K562 (cell line): ENCODE results near the gene NTSR1. TPM values are rescaled to one million over a fixed set of nuclear protein-coding genes. Genes with fewer than 3 reads are reported as not detected.
A peak's percentile ranks its signal among the peaks of the same experiment; 100 is the strongest.

Experiments
- CREB3L1 ChIP-seq: fragments of 450-650 bp; IDR thresholded peaks from 2 replicates; pipeline ENCODE4 v1.6.1; 2014; ENCODE audit warnings: low read depth, mild to moderate bottlenecking, moderate library complexity, borderline replicate concordance
- CTCF ChIP-seq, 3 experiments: IDR thresholded peaks in 2 of 3; conservative IDR thresholded peaks in 1 of 3; 2 replicates each; pipeline ENCODE4 v1.5.1; 2011 to 2012; ENCODE audit warnings: low read length in 3 of 3, mild to moderate bottlenecking in 3 of 3, control low read depth in 2 of 3, improper control_type of control experiment in 1 of 3, inconsistent platforms in 1 of 3, low read depth in 1 of 3, mixed read lengths in 1 of 3, moderate library complexity in 1 of 3; ENCODE audit not compliant: insufficient read depth in 2 of 3
- EZH2 ChIP-seq: IDR thresholded peaks from 2 replicates; pipeline ENCODE4 v1.6.1; 2012; ENCODE audit warnings: low read depth, mild to moderate bottlenecking, inconsistent platforms, low read length, borderline replicate concordance
- FOXA1 ChIP-seq: fragments of 450-650 bp; IDR thresholded peaks from 2 replicates; pipeline ENCODE4 v1.6.1; 2016; ENCODE audit warnings: mild to moderate bottlenecking, borderline replicate concordance
- HDAC6 ChIP-seq: IDR thresholded peaks from 2 replicates; pipeline ENCODE4 v1.6.1; 2012; ENCODE audit warnings: low read depth, mild to moderate bottlenecking, control low read depth, inconsistent platforms, low read length, moderate library complexity
- HIVEP1 ChIP-seq: fragments of 250-450 bp; sonication (Bioruptor Pico); IDR thresholded peaks from 2 replicates; pipeline ENCODE4 v1.4.0; 2020; ENCODE audit warnings: mild to moderate bottlenecking
- KDM2B ChIP-seq: fragments of 250-450 bp; sonication (Bioruptor Pico); IDR thresholded peaks from 2 replicates; pipeline ENCODE4 v1.8.0; 2021; ENCODE audit warnings: mild to moderate bottlenecking, moderate library complexity
- KHSRP ChIP-seq: fragments of 450-650 bp; IDR thresholded peaks from 2 replicates; pipeline ENCODE4 v1.6.1; 2017
- MYC ChIP-seq, 2 experiments: fragments of 250-450 bp in 1 of 2; sonication (Bioruptor Pico) in 1 of 2; IDR thresholded peaks; 2 replicates each; pipeline versions ENCODE4 v1.5.1 to v1.6.1; 2012 to 2021; ENCODE audit warnings: low read depth in 2 of 2, borderline replicate concordance in 1 of 2, improper control_type of control experiment in 1 of 2, low read length in 1 of 2, mild to moderate bottlenecking in 1 of 2, moderate library complexity in 1 of 2
- NEUROD1 ChIP-seq: fragments of 150-350 bp; IDR thresholded peaks from 2 replicates; pipeline ENCODE4 v1.6.1; 2014; ENCODE audit warnings: borderline replicate concordance, low read length, low read depth; ENCODE audit not compliant: partially characterized antibody
- NR2C1 ChIP-seq, 2 experiments: fragments of 450-650 bp; IDR thresholded peaks; 2 replicates each; pipeline ENCODE4 v1.6.1; 2017; ENCODE audit warnings: mild to moderate bottlenecking in 2 of 2, antibody characterized with exemption in 1 of 2, inconsistent platforms in 1 of 2, missing compliant biosample characterization in 1 of 2, missing genetic modification characterization in 1 of 2
- RAD21 ChIP-seq, 2 experiments: fragments of 250-450 bp in 1 of 2; fragments of 450-650 bp in 1 of 2; sonication (Bioruptor Pico) in 1 of 2; formaldehyde crosslinking in 1 of 2; IDR thresholded peaks in 1 of 2; conservative IDR thresholded peaks in 1 of 2; 2 replicates each; pipeline versions ENCODE4 v1.4.0 to v1.8.0; 2020 to 2022; ENCODE audit warnings: mild to moderate bottlenecking in 2 of 2, moderate library complexity in 1 of 2
- RFX1 ChIP-seq: fragments of 450-650 bp; IDR thresholded peaks from 2 replicates; pipeline ENCODE4 v1.6.1; 2016; ENCODE audit warnings: mild to moderate bottlenecking, moderate library complexity
- SMC3 ChIP-seq: conservative IDR thresholded peaks from 2 replicates; pipeline ENCODE4 v1.6.1; 2011; ENCODE audit warnings: low read depth, low read length, improper control_type of control experiment; ENCODE audit not compliant: insufficient read depth
- STAG1 ChIP-seq: sonication (generic); formaldehyde crosslinking; IDR thresholded peaks from 2 replicates; pipeline ENCODE4 v1.5.0; 2020; ENCODE audit warnings: missing genetic modification reagents, borderline replicate concordance
- THRA ChIP-seq: fragments of 450-650 bp; IDR thresholded peaks from 2 replicates; pipeline ENCODE4 v1.6.1; 2017; ENCODE audit warnings: mild to moderate bottlenecking, moderate library complexity
- polyA plus RNA-seq, 8 experiments: library from polyadenylated mRNA; depleted of rRNA in 4 of 8; stranded (reverse) in 5 of 8; unstranded in 3 of 8; fragments of >200 nt; fragmentation: Nextera tagmentation in 2 of 8; fragmentation: Illumina TruSeq in 1 of 8; extraction: Ambion mirVana in 2 of 8; extraction: Trizol in 1 of 8; gene quantifications; 2 replicates each; pipeline versions ENCODE4 v1.2.1 to v1.2.3, GENCODE V29; 2011 to 2014; ENCODE audit warnings: inconsistent platforms in 1 of 8, missing spikeins in 1 of 8
- total RNA-seq, 7 experiments: library from RNA; depleted of rRNA in 6 of 7; stranded (reverse); fragments of >200 nt in 6 of 7; fragmentation: Illumina TruSeq in 2 of 7; extraction: Trizol in 2 of 7; gene quantifications; 2 replicates each; pipeline versions ENCODE4 v1.2.1 to v1.2.3, GENCODE V29; 2011 to 2021; ENCODE audit warnings: low replicate concordance in 1 of 7

Gene NTSR1
- total and polyA plus RNA-seq, 9 of the 15 experiments (the other 6 are each of a cell fraction or from before 2014, with no cell fraction given) = 0.04 to 0.40 (median 0.13) TPM; not detected in 3

GRCh38 chr20:62668441-62669027 lies 40.1 kb upstream of the NTSR1 start (continued):
- peak; percentile 88 for TF ChIP-seq SMC3
- no peak for TF ChIP-seq RFX1
- TF ChIP-seq NEUROD1 = no peak
- peak; percentile 76; the same call in 1 of the 2 replicates for TF ChIP-seq STAG1 (CRISPR knock-in tag)
- TF ChIP-seq FOXA1 = no peak
- no peak for TF ChIP-seq KHSRP
- peak; percentile 29; the same call in 1 of the 2 replicates for TF ChIP-seq MYC (IDR thresholded peaks at IDR 0.05; ENCODE audit: low read depth, low read length)
- TF ChIP-seq MYC (CRISPR knock-in tag; IDR thresholded peaks at IDR 0.05; ENCODE audit: borderline replicate concordance, low read depth) = no peak
- no peak for TF ChIP-seq HIVEP1
- no peak for TF ChIP-seq KDM2B (CRISPR knock-in tag)
- TF ChIP-seq HDAC6 = no peak
- no peak for TF ChIP-seq NR2C1 (IDR thresholded peaks at IDR 0.05)
- TF ChIP-seq NR2C1 (tag; IDR thresholded peaks at IDR 0.05) = no peak
- no peak for TF ChIP-seq THRA
- TF ChIP-seq RAD21 (CRISPR knock-in tag; conservative IDR thresholded peaks at IDR 0.05 in 1 of 2, IDR thresholded peaks at IDR 0.05 in 1 of 2) = peak; percentile 89 to 95
- TF ChIP-seq CREB3L1 = no peak
- no peak for TF ChIP-seq EZH2
- TF ChIP-seq CTCF (IDR thresholded peaks at IDR 0.05 in 2 of 3, conservative IDR thresholded peaks at IDR 0.05 in 1 of 3; ENCODE audit: insufficient read depth in 2 of 3, low read depth in 1 of 3, low read length in 3 of 3) = peak; percentile 88 to 95 (median 93)
